NOMO-1 treated with dmso at 0.1 percent for 144 hours (cell line): ENCODE results near the gene RBM47.

ENCODE experiments used
- DNase-seq: peaks from one replicate; lab custom pipeline; 2025; ENCODE audit not compliant: unreplicated experiment; lab: John Stamatoyannopoulos, UW

The RBM47 gene

DNA sequence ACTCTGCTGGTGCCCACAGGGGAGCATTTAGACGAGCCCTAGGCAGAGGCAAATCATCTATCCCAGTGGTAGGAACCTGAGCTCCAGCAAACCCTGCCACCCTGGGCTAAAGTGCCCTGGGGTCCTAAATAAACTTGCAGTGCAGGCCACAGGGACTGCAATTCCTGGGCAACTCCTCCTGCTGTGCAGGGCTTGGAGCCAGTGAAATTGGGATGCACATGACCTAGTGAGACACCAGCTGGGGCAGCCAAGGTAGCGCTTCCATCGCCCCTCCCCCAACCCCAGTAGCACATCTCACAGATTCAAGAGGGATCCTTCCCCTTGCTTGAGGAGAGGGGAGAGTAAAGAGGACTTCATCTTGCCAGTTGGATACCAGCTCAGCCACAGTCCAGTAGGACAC is 250.4 kb downstream of the RBM47 start:
- no peak for DNase-seq

DNA sequence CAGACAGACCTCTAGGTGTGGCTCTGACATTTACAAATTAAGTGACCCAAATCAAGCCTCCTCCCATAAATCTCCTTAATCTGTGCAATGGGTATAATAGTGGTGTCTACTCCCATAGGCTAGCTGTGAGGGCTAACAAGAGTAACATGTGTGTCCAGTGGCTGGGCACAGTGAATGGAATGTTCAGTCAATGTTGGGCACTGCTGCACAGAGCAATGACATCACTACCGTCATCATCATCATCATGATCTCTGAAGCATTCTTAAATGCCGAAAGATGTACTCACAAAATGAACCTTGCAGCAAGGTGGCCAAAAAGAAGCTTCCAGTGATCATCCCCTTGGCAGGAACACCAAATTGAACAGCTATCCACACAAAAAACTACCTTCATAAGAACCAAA is 251.0 kb downstream of the RBM47 start:
- no peak for DNase-seq

DNA sequence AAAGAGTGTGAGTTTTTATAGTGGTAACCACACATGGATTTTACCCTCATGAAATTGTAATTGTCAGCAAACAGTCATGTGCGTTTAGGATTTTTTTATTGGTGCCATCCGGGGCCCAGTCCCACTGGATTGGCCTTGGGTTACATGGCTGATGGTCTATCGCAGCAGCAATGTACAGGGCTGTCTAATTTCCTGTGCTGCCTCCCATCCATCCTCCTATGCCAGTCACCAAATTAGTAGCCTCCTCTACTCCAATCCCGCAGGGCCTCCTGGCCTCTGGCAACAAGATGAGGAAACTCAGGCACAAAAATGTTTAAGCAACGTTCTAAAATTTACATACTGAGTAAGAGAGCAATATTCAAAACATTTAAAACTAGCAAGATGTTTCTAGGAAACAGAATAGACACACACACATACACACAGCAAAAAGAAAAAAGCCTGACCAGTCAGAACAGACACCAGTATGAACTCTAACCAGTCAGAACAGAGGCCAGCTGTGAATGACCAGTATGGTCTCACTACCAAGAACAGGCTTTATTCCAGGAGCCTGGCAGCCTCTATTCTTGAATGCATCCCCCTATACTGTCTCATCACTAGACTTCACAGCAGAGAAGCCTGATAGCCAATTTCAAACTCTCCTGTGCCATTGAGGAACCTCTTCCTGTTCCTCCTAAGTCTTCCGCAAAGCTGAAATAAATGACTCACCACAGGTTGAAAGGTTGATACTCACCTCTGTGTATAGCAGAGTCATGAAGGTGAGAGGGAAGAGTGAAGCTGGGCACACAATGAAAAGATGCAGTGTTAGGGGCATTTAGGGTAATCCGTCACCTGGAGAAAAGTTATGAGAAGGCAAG is 251.9 kb downstream of the RBM47 start:
- no peak for DNase-seq

DNA sequence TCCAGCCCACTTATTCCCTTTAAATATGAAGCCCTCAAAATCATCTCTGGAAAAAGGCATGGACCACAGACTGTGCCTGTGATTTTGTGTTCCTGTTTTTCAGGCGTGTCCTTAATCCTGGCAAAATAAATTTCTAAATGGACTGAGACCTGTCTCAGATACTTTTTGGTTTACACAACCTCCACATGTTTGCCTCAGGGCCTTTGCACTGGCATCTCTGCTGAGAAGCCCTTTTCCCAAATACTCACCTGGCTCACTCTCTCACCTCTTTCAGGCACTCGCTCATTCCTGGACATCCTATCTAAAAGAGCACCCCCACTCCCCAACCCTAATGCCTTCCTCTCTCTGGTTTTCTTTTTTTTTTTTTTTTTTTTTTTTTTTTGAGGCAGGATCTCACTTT is 254.0 kb downstream of the RBM47 start:
- no peak for DNase-seq

DNA sequence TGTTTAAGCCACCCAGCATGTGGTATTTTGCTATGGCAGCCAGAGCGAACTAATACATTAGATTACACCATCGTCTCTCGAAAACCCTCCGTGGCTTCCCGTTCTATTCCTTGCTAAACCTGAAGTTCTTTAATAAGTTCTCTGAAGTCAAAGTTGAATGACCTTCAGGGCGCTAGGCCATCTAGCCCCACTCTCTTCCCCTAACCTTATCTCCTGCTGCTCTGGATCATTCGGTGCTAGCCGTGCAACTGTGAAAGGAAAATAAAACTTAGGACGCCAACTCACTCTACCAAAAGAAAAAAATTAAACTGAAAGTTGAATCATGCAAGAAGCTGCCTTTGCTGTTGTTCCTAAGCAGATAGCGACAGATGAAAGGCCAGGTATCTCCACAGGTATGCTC is 254.6 kb downstream of the RBM47 start:
- no peak for DNase-seq

DNA sequence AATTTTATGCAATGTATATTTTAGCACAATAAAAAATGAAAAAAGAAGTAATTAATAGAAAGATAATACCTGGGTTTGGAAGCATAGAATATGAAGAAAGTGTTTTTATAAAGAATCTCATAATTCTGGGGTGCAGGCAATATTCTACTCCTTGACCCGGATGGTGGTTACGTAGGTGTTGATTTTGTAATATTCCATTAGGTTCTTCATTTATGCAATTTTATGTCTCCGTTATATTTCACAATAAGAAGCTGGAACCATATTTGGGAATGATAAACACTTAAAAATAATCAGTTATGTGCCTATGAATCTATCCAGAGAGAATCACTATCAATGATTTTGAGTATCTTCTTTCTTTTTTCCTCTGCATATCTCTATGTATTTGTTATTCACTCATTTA is 256.0 kb downstream of the RBM47 start:
- no peak for DNase-seq
